K562 (cell line): ENCODE data around the gene ACADM. TPM values are rescaled to one million over a fixed set of nuclear protein-coding genes. Genes with fewer than 3 reads are reported as not detected.
"Not testable (repeated sequence)": the region's sequence is repeated elsewhere in the genome, so short reads cannot be mapped to it uniquely, and the experiment has no call there.

Experiments
- ATAC-seq: fragments of 200-7000 bp; cut with Tn5 transposase; 3 replicates; pipeline ENCODE4 v1.9.1; 2020; ENCODE audit warnings: moderate library complexity
- BruUV-seq: library from RNA; stranded (reverse); fragments of 400-500 nt; replicated peaks from 2 replicates; lab custom pipeline; 2021; lab: Mats Ljungman, UMichigan
- CTCF ChIA-PET: fragments of 300-600 bp; formaldehyde crosslinking; extraction: SDS; loops from one replicate; lab custom pipeline; 2021; ENCODE audit warnings: low intra/inter-chr PET ratio; lab: Yijun Ruan, JAX
- POLR2A ChIA-PET: fragments of 300-600, 350-650 bp; sonication (Branson Sonifier 250); formaldehyde crosslinking; extraction: SDS; loops from one replicate; lab custom pipeline; 2021; ENCODE audit warnings: antibody characterized with exemption, inconsistent platforms; lab: Yijun Ruan, JAX
- DNase-seq, 4 experiments: peaks; one replicate each; pipeline versions ENCODE4 v3.0.0 to v3.0.0-alpha.2; 2011 to 2018; ENCODE audit warnings: low spot score in 3 of 4, mixed read lengths in 3 of 4; ENCODE audit errors: extremely low read depth in 1 of 4
- FAIRE-seq: peaks from 2 replicates; lab custom pipeline; 2011; peaks lifted over from hg19 to GRCh38; lab: Jason Lieb, UNC
- H2AFZ ChIP-seq: 2 replicates; pipeline ENCODE4 v1.6.0; 2011; ENCODE audit warnings: low read depth, low read length, control low read depth, inconsistent platforms
- H3K27ac ChIP-seq: fragments of 200-600 bp; 3 replicates; pipeline ENCODE4 v1.8.0; 2011; ENCODE audit warnings: low read depth, mild to moderate bottlenecking, control low read depth, inconsistent platforms, low read length, moderate library complexity, mixed read lengths; ENCODE audit errors: extremely low read depth
- H3K27me3 ChIP-seq, 2 experiments: fragments of 300-600 bp in 1 of 2; 2 replicates in 1 of 2; 3 replicates in 1 of 2; pipeline versions ENCODE4 v1.6.0 to v1.8.0; 2011; ENCODE audit warnings: inconsistent platforms in 2 of 2, low read length in 2 of 2, mild to moderate bottlenecking in 1 of 2, mixed read lengths in 1 of 2, moderate library complexity in 1 of 2; ENCODE audit not compliant: control insufficient read depth in 2 of 2, insufficient read depth in 2 of 2
- H3K36me3 ChIP-seq: fragments of 300-600 bp; 3 replicates; pipeline ENCODE4 v1.8.0; 2011; ENCODE audit warnings: mild to moderate bottlenecking, low read length, inconsistent platforms; ENCODE audit not compliant: control insufficient read depth, insufficient read depth
- H3K4me1 ChIP-seq, 2 experiments: fragments of 200-600 bp in 1 of 2; replicated peaks in 1 of 2; 2 replicates in 1 of 2; 3 replicates in 1 of 2; pipeline versions ENCODE4 v1.5.1 to v1.8.0; 2011; ENCODE audit warnings: inconsistent platforms in 2 of 2, low read length in 2 of 2, mild to moderate bottlenecking in 1 of 2, mixed read lengths in 1 of 2, moderate library complexity in 1 of 2; ENCODE audit not compliant: control insufficient read depth in 2 of 2, insufficient read depth in 2 of 2
- H3K4me2 ChIP-seq: 2 replicates; pipeline ENCODE4 v1.6.1; 2011; ENCODE audit warnings: low read length, control low read depth, inconsistent platforms, mixed read lengths; ENCODE audit not compliant: insufficient read depth
- H3K4me3 ChIP-seq: fragments of 200-600 bp; sonication (generic), shearing (Covaris generic); 2 replicates; pipeline ENCODE4 v1.5.1; 2016; ENCODE audit warnings: control low read depth, inconsistent platforms
- H3K79me2 ChIP-seq: fragments of 200-600 bp; 3 replicates; pipeline ENCODE4 v1.8.0; 2011; ENCODE audit warnings: low read length, inconsistent platforms; ENCODE audit not compliant: control insufficient read depth, insufficient read depth
- H3K9ac ChIP-seq, 2 experiments: 2 replicates each; pipeline versions ENCODE4 v1.6.0 to v1.6.1; 2011; ENCODE audit warnings: low read depth in 2 of 2, low read length in 2 of 2, control low read depth in 1 of 2, inconsistent platforms in 1 of 2, mild to moderate bottlenecking in 1 of 2, mixed read lengths in 1 of 2; ENCODE audit not compliant: insufficient read depth in 1 of 2
- H3K9me1 ChIP-seq: one replicate; pipeline ENCODE4 v1.6.0; 2011; ENCODE audit warnings: inconsistent platforms, mild to moderate bottlenecking, low read length, moderate library complexity; ENCODE audit not compliant: control insufficient read depth, insufficient read depth
- H3K9me3 ChIP-seq: replicated peaks from 2 replicates; pipeline ENCODE4 v1.5.1; 2011; ENCODE audit warnings: low read depth, low read length, inconsistent platforms; ENCODE audit not compliant: control insufficient read depth, insufficient read depth
- H4K20me1 ChIP-seq: replicated peaks from 2 replicates; pipeline ENCODE4 v1.6.1; 2011; ENCODE audit warnings: low read length, inconsistent platforms, mixed read lengths; ENCODE audit not compliant: control insufficient read depth, insufficient read depth
- ARID1B ChIP-seq: fragments of 450-650 bp; IDR thresholded peaks from 2 replicates; pipeline ENCODE4 v1.6.1; 2016; ENCODE audit warnings: antibody characterized with exemption, mild to moderate bottlenecking, inconsistent platforms
- ARNT ChIP-seq, 2 experiments: fragments of 450-650 bp; IDR thresholded peaks; 2 replicates each; pipeline ENCODE4 v1.6.1; 2016; ENCODE audit warnings: mild to moderate bottlenecking in 1 of 2
- BCOR ChIP-seq: fragments of 450-650 bp; IDR thresholded peaks from 2 replicates; pipeline ENCODE4 v1.6.1; 2016
- CBFA2T3 ChIP-seq: fragments of 450-650 bp; IDR thresholded peaks from 2 replicates; pipeline ENCODE4 v1.6.1; 2017
- FOXP1 ChIP-seq: sonication (generic); formaldehyde crosslinking; IDR thresholded peaks from 2 replicates; pipeline ENCODE4 v1.8.0; 2022; ENCODE audit warnings: mild to moderate bottlenecking, missing genetic modification reagents
- MCM2 ChIP-seq: fragments of 450-650 bp; IDR thresholded peaks from 2 replicates; pipeline ENCODE4 v1.6.1; 2017; ENCODE audit warnings: low read depth, mild to moderate bottlenecking
- NCOR1 ChIP-seq: fragments of 450-650 bp; IDR thresholded peaks from 2 replicates; pipeline ENCODE4 v1.6.1; 2016; ENCODE audit warnings: mild to moderate bottlenecking, moderate library complexity
- SMAD3 ChIP-seq: fragments of 450-650 bp; formaldehyde crosslinking; conservative IDR thresholded peaks from 2 replicates; pipeline ENCODE4 v1.4.0; 2020; ENCODE audit warnings: mild to moderate bottlenecking
- TCF7 ChIP-seq: sonication (generic); IDR thresholded peaks from 2 replicates; pipeline ENCODE4 v1.6.1; 2016; ENCODE audit warnings: antibody characterized with exemption, borderline replicate concordance
- TRIM24 ChIP-seq, 2 experiments: fragments of 450-650 bp; IDR thresholded peaks; 2 replicates each; pipeline ENCODE4 v1.6.1; 2016
- ZNF121 ChIP-seq: sonication (generic); formaldehyde crosslinking; conservative IDR thresholded peaks from 2 replicates; pipeline ENCODE4 v1.8.0; 2022; ENCODE audit warnings: missing genetic modification reagents
- ZNF699 ChIP-seq: fragments of 250-450 bp; sonication (Bioruptor Pico); IDR thresholded peaks from 2 replicates; pipeline ENCODE4 v1.8.0; 2021; ENCODE audit warnings: mild to moderate bottlenecking, moderate library complexity; ENCODE audit not compliant: insufficient replicate concordance
- WGBS: fragments of 100-300 bp; shearing (Covaris generic); methylation state at CpG from one replicate; pipeline ENCODE4 v1.1.6; 2016; ENCODE audit warnings: low coverage, mixed read lengths; ENCODE audit not compliant: insufficient coverage; ENCODE audit errors: missing lambda C conversion rate; 5-methylcytosine and 5-hydroxymethylcytosine counted together
- in situ Hi-C: fragments of 300-500 bp; cut with MboI; formaldehyde crosslinking; loops from 4 replicates; pipeline ENCODE4 v1.15.0; 2018; ENCODE audit warnings: inconsistent platforms, mixed read lengths
- intact Hi-C: fragments of 100-400 bp; cut with micrococcal nuclease; formaldehyde crosslinking; loops from 2 replicates; pipeline ENCODE4 v1.14.2; 2022
- polyA plus RNA-seq, 8 experiments: library from polyadenylated mRNA; depleted of rRNA in 4 of 8; stranded (reverse) in 5 of 8; unstranded in 3 of 8; fragments of >200 nt; fragmentation: Nextera tagmentation in 2 of 8; fragmentation: Illumina TruSeq in 1 of 8; extraction: Ambion mirVana in 2 of 8; extraction: Trizol in 1 of 8; gene quantifications; 2 replicates each; pipeline versions ENCODE4 v1.2.1 to v1.2.3, GENCODE V29; 2011 to 2014; ENCODE audit warnings: inconsistent platforms in 1 of 8, missing spikeins in 1 of 8
- total RNA-seq, 7 experiments: library from RNA; depleted of rRNA in 6 of 7; stranded (reverse); fragments of >200 nt in 6 of 7; fragmentation: Illumina TruSeq in 2 of 7; extraction: Trizol in 2 of 7; gene quantifications; 2 replicates each; pipeline versions ENCODE4 v1.2.1 to v1.2.3, GENCODE V29; 2011 to 2021; ENCODE audit warnings: low replicate concordance in 1 of 7
- TF ChIP-seq, protein P1 (sequence below): fragments of 250-450 bp; sonication (Bioruptor Pico); IDR thresholded peaks from 2 replicates; pipeline ENCODE4 v1.9.0; 2021; ENCODE audit warnings: mild to moderate bottlenecking
- TF ChIP-seq, protein P2 (sequence below), 2 experiments: fragments of 150-350 bp in 1 of 2; IDR thresholded peaks; 2 replicates each; pipeline ENCODE4 v1.6.1; 2012 to 2016; ENCODE audit warnings: low read depth in 2 of 2, low read length in 2 of 2, mild to moderate bottlenecking in 1 of 2, moderate library complexity in 1 of 2

ACADM gene
- total and polyA plus RNA-seq, 9 of the 15 experiments (the other 6 are each of a cell fraction or from before 2014, with no cell fraction given): 82.5 to 156 (median 123) TPM

DNA sequence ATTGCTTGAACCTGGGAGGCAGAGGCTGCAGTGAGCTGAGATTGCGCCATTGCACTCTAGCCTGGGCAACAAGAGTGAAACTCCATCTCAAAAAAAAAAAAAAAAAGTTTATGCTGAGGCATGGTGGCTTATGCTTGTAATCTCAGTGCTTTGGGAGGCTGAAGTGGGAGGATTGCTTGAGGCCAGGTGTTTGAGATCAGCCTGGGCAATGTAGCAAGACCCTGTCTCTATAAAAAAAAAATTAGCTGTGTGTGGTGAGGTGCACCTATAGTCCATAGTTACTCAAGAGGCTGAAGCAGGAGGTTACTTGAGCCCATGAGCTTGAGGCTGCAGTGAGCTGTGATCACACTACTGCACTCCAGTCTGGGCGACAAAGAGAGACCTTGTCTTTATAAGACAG lies 77.0 kb downstream of the ACADM start:
- in situ Hi-C loops, H3K79me2 ChIP-seq, DNase-seq, H4K20me1 ChIP-seq, H3K4me2 ChIP-seq, H3K27me3 ChIP-seq, ATAC-seq, H3K36me3 ChIP-seq, H3K9me3 ChIP-seq, BruUV-seq, H3K9ac ChIP-seq, H3K4me3 ChIP-seq, H3K9me1 ChIP-seq, H3K4me1 ChIP-seq, FAIRE-seq, H2AFZ ChIP-seq, H3K27ac ChIP-seq, CTCF ChIA-PET, intact Hi-C loops: not testable (repeated sequence)
- WGBS: 28% methylated on average over 2 of the region's 2 CpGs
- peak; percentile 77 for TF ChIP-seq ZNF121 (CRISPR knock-in tag)
- peak; percentile 18; the same call in 1 of the 2 replicates for TF ChIP-seq BCOR
- POLR2A ChIA-PET: interaction anchor here (0.6 to 1.4 kb wide), 6 partner anchors 8 to 150 kb away, joined by 3 to 5 read pairs (median 4); partner anchors contain the start of gene RABGGTB

DNA sequence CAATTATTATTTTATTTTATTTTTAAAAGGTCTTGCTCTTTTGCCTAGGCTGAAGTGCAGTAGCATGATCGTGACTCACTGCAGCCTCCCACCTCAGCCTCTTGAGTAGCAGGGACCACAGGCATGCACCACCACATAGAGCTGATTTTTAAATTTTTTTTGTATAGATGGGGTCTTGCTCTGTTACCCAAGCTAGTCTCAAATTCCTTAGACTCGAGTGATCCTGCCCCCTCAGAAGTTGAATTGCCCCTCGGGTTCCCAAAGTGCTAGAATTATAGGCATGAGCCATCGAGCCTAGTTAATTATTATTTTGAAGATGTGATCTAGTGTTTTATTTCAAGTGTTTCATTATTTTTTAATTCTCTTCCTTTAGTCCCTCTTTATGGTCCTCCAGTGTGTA lies 84.4 kb downstream of the ACADM start:
- 3% methylated on average over 4 of the region's 4 CpGs for WGBS
- ChIA-PET CTCF (no interaction called here), POLR2A (no interaction called here)
- no peak overlapping the region for H3K4me3 ChIP-seq
- ATAC-seq: no peak
- DNase-seq: no peak
- no peaks in the 10 kb centered on the region for H3K79me2 ChIP-seq
- no peak overlapping the region for H3K27ac ChIP-seq
- no peaks in the 10 kb centered on the region for H3K36me3 ChIP-seq
- H3K9ac ChIP-seq: no peak overlapping the region
- H4K20me1 ChIP-seq: no peaks in the 10 kb centered on the region
- no peaks in the 10 kb centered on the region for H3K9me1 ChIP-seq
- no peaks in the 10 kb centered on the region; a peak in 1 of 5 replicates for H3K27me3 ChIP-seq
- no TSS peak for BruUV-seq
- no peaks in the 10 kb centered on the region for H3K4me1 ChIP-seq
- no peak overlapping the region for H2AFZ ChIP-seq
- intact Hi-C loops: no loop called here
- H3K9me3 ChIP-seq: no peaks in the 10 kb centered on the region
- in situ Hi-C loops: no loop called here
- FAIRE-seq: no peak
- no peak overlapping the region for H3K4me2 ChIP-seq
- TF ChIP-seq FOXP1 (no peak), MCM2 (no peak), TCF7 (no peak), CBFA2T3 (no peak), ZNF699 (CRISPR knock-in tag) (no peak), ARID1B (no peak), NCOR1 (no peak), TRIM24 (IDR thresholded peaks at IDR 0.05) (no peak), SMAD3 (CRISPR knock-in tag) (no peak), ARNT (IDR thresholded peaks at IDR 0.05) (no peak)
- TF ChIP-seq, protein P1, sequence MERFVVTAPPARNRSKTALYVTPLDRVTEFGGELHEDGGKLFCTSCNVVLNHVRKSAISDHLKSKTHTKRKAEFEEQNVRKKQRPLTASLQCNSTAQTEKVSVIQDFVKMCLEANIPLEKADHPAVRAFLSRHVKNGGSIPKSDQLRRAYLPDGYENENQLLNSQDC (CRISPR knock-in tag): no peak
- TF ChIP-seq, protein P2, sequence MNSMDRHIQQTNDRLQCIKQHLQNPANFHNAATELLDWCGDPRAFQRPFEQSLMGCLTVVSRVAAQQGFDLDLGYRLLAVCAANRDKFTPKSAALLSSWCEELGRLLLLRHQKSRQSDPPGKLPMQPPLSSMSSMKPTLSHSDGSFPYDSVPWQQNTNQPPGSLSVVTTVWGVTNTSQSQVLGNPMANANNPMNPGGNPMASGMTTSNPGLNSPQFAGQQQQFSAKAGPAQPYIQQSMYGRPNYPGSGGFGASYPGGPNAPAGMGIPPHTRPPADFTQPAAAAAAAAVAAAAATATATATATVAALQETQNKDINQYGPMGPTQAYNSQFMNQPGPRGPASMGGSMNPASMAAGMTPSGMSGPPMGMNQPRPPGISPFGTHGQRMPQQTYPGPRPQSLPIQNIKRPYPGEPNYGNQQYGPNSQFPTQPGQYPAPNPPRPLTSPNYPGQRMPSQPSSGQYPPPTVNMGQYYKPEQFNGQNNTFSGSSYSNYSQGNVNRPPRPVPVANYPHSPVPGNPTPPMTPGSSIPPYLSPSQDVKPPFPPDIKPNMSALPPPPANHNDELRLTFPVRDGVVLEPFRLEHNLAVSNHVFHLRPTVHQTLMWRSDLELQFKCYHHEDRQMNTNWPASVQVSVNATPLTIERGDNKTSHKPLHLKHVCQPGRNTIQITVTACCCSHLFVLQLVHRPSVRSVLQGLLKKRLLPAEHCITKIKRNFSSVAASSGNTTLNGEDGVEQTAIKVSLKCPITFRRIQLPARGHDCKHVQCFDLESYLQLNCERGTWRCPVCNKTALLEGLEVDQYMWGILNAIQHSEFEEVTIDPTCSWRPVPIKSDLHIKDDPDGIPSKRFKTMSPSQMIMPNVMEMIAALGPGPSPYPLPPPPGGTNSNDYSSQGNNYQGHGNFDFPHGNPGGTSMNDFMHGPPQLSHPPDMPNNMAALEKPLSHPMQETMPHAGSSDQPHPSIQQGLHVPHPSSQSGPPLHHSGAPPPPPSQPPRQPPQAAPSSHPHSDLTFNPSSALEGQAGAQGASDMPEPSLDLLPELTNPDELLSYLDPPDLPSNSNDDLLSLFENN (IDR thresholded peaks at IDR 0.05; ENCODE audit: low read depth in 2 of 2, low read length in 2 of 2): no peak
